H1 (cell line): ENCODE measurements around the gene MUC5B. TPM values are rescaled to one million over a fixed set of nuclear protein-coding genes. Genes with fewer than 3 reads are reported as not detected.

ENCODE experiments used
- CTCF ChIA-PET: fragments of 300-600 bp; sonication (Branson Sonifier 250); formaldehyde crosslinking; loops from one replicate; lab custom pipeline; 2021; ENCODE audit not compliant: partially characterized antibody; lab: Charles Lee
- POLR2A ChIA-PET: fragments of 300-600 bp; sonication (Branson Sonifier 250); formaldehyde crosslinking; loops from one replicate; lab custom pipeline; 2021; ENCODE audit warnings: inconsistent platforms; ENCODE audit not compliant: partially characterized antibody; lab: Charles Lee
- DNase-seq, 2 experiments: peaks; one replicate each; pipeline versions ENCODE4 v3.0.0 to v3.0.0-alpha.2; 2010 to 2022; ENCODE audit warnings: low spot score in 2 of 2, low read depth in 1 of 2, mixed read lengths in 1 of 2
- FAIRE-seq: peaks from 2 replicates; lab custom pipeline; 2011; peaks lifted over from hg19 to GRCh38; lab: Jason Lieb, UNC
- H2AFZ ChIP-seq: 2 replicates; pipeline ENCODE4 v1.8.1; 2012; ENCODE audit warnings: low read length, inconsistent platforms
- H2AK5ac ChIP-seq: 2 replicates; pipeline ENCODE4 v1.6.1; 2013; ENCODE audit warnings: low read depth, low read length
- H2BK120ac ChIP-seq: replicated peaks from 2 replicates; pipeline ENCODE3; 2013; ENCODE audit warnings: low read depth, low read length, inconsistent platforms
- H2BK12ac ChIP-seq: 2 replicates; pipeline ENCODE4 v1.6.1; 2013; ENCODE audit warnings: low read depth, low read length
- H2BK15ac ChIP-seq: 2 replicates; pipeline ENCODE4 v1.6.1; 2013; ENCODE audit warnings: low read length
- H2BK20ac ChIP-seq: 2 replicates; pipeline ENCODE4 v1.6.1; 2013; ENCODE audit warnings: low read length
- H2BK5ac ChIP-seq: 2 replicates; pipeline ENCODE4 v1.6.1; 2013; ENCODE audit warnings: low read depth, low read length
- H3K14ac ChIP-seq: 2 replicates; pipeline ENCODE4 v1.6.1; 2013; ENCODE audit warnings: inconsistent platforms; ENCODE audit not compliant: insufficient read length
- H3K18ac ChIP-seq: 2 replicates; pipeline ENCODE4 v1.6.1; 2013; ENCODE audit warnings: low read length; ENCODE audit errors: extremely low read depth
- H3K23ac ChIP-seq: 2 replicates; pipeline ENCODE4 v1.6.1; 2013; ENCODE audit warnings: inconsistent platforms; ENCODE audit not compliant: insufficient read length
- H3K23me2 ChIP-seq: 2 replicates; pipeline ENCODE4 v1.6.1; 2013; ENCODE audit warnings: low read depth, low read length
- H3K27ac ChIP-seq: 2 replicates; pipeline ENCODE4 v1.6.1; 2011; ENCODE audit warnings: low read depth, low read length, inconsistent platforms
- H3K27me3 ChIP-seq, 4 experiments: replicated peaks in 1 of 4; 1 replicate in 1 of 4; 2 replicates in 3 of 4; pipeline versions ENCODE4 v1.6.1 to v1.8.1; 2011 to 2013; ENCODE audit warnings: low read length in 3 of 4, mild to moderate bottlenecking in 3 of 4, inconsistent platforms in 2 of 4, mixed read lengths in 2 of 4, moderate library complexity in 1 of 4; ENCODE audit not compliant: control insufficient read depth in 3 of 4, insufficient read depth in 3 of 4; ENCODE audit errors: extremely low read depth in 1 of 4
- H3K36me3 ChIP-seq, 4 experiments: 2 replicates each; pipeline versions ENCODE4 v1.6.1 to v1.8.1; 2011 to 2013; ENCODE audit warnings: mild to moderate bottlenecking in 4 of 4, low read length in 3 of 4, moderate library complexity in 2 of 4, control low read depth in 1 of 4, inconsistent platforms in 1 of 4; ENCODE audit not compliant: insufficient read depth in 4 of 4, control insufficient read depth in 2 of 4
- H3K4ac ChIP-seq: replicated peaks from 2 replicates; pipeline ENCODE3; 2013; ENCODE audit warnings: low read length, low read depth, mixed read lengths, inconsistent platforms; ENCODE audit not compliant: insufficient read length
- H3K4me1 ChIP-seq, 4 experiments: replicated peaks in 1 of 4; 1 replicate in 1 of 4; 2 replicates in 3 of 4; pipeline versions ENCODE4 v1.6.1 to v1.8.1; 2011 to 2013; ENCODE audit warnings: low read length in 3 of 4, inconsistent platforms in 2 of 4, mixed read lengths in 1 of 4; ENCODE audit not compliant: insufficient read depth in 4 of 4, control insufficient read depth in 3 of 4
- H3K4me2 ChIP-seq, 2 experiments: 2 replicates each; pipeline versions ENCODE4 v1.6.1 to v1.8.1; 2011 to 2013; ENCODE audit warnings: low read depth in 2 of 2, low read length in 2 of 2, control low read depth in 1 of 2, inconsistent platforms in 1 of 2, mild to moderate bottlenecking in 1 of 2; ENCODE audit not compliant: insufficient read depth in 1 of 2
- H3K4me3 ChIP-seq, 4 experiments: fragments of 200-600, 300-600 bp in 1 of 4; sonication (generic), shearing (Covaris generic), sonication (Bioruptor Twin) in 1 of 4; 2 replicates each; pipeline versions ENCODE4 v1.5.1 to v1.8.1; 2011 to 2016; ENCODE audit warnings: low read length in 4 of 4, low read depth in 3 of 4, control low read depth in 2 of 4, inconsistent platforms in 2 of 4, mild to moderate bottlenecking in 2 of 4, mixed read lengths in 1 of 4, moderate library complexity in 1 of 4; ENCODE audit not compliant: insufficient read depth in 2 of 4; ENCODE audit errors: extremely low read depth in 1 of 4
- H3K56ac ChIP-seq: replicated peaks from 2 replicates; pipeline ENCODE3; 2013; ENCODE audit warnings: low read depth, mild to moderate bottlenecking, mixed read lengths, low read length, inconsistent platforms; ENCODE audit not compliant: insufficient read length
- H3K79me1 ChIP-seq: 2 replicates; pipeline ENCODE4 v1.6.1; 2013; ENCODE audit warnings: low read depth, low read length, control low read depth
- H3K79me2 ChIP-seq, 2 experiments: 2 replicates each; pipeline versions ENCODE4 v1.6.1 to v1.8.1; 2012 to 2013; ENCODE audit warnings: low read length in 2 of 2, mild to moderate bottlenecking in 2 of 2, inconsistent platforms in 1 of 2; ENCODE audit not compliant: insufficient read depth in 2 of 2, control insufficient read depth in 1 of 2
- H3K9ac ChIP-seq, 4 experiments: replicated peaks in 1 of 4; 1 replicate in 1 of 4; 2 replicates in 3 of 4; pipeline versions ENCODE4 v1.6.1 to v1.8.1; 2011 to 2013; ENCODE audit warnings: low read depth in 3 of 4, low read length in 3 of 4, control low read depth in 2 of 4, mild to moderate bottlenecking in 2 of 4, moderate library complexity in 2 of 4, inconsistent platforms in 1 of 4; ENCODE audit errors: extremely low read depth in 1 of 4
- H3K9me3 ChIP-seq, 2 experiments: 2 replicates each; pipeline versions ENCODE4 v1.6.1 to v1.8.1; 2012 to 2013; ENCODE audit warnings: mild to moderate bottlenecking in 2 of 2, moderate library complexity in 2 of 2, control low read depth in 1 of 2, inconsistent platforms in 1 of 2, low read depth in 1 of 2, low read length in 1 of 2, mixed read lengths in 1 of 2; ENCODE audit not compliant: insufficient read depth in 2 of 2
- H4K20me1 ChIP-seq, 2 experiments: replicated peaks in 1 of 2; 2 replicates each; pipeline versions ENCODE3 to v1.8.1; 2011 to 2013; ENCODE audit warnings: inconsistent platforms in 2 of 2, low read length in 2 of 2, mild to moderate bottlenecking in 1 of 2; ENCODE audit not compliant: insufficient read depth in 2 of 2, control insufficient read depth in 1 of 2
- H4K5ac ChIP-seq: 2 replicates; pipeline ENCODE4 v1.6.1; 2013; ENCODE audit warnings: low read length, low read depth, mixed read lengths, inconsistent platforms; ENCODE audit not compliant: insufficient read length
- H4K8ac ChIP-seq: 2 replicates; pipeline ENCODE4 v1.8.0; 2013; ENCODE audit warnings: mild to moderate bottlenecking, moderate library complexity, low read length, inconsistent platforms; ENCODE audit not compliant: insufficient read depth; ENCODE audit errors: extremely low read depth
- H4K91ac ChIP-seq: replicated peaks from 2 replicates; pipeline ENCODE3; 2013; ENCODE audit warnings: low read length, mixed read lengths, inconsistent platforms; ENCODE audit not compliant: insufficient read length
- CBX8 ChIP-seq: fragments of 300-800, 300-1000 bp; sonication (generic); IDR thresholded peaks from 2 replicates; pipeline ENCODE4 v1.7.1; 2016; ENCODE audit warnings: low read depth, low read length, borderline replicate concordance
- CTBP2 ChIP-seq: IDR thresholded peaks from 2 replicates; pipeline ENCODE4 v1.7.0; 2011; ENCODE audit warnings: borderline replicate concordance, mild to moderate bottlenecking, moderate library complexity, mixed read lengths, low read length; ENCODE audit not compliant: insufficient read depth, insufficient read length
- FOSL1 ChIP-seq: IDR thresholded peaks from 2 replicates; pipeline ENCODE4 v1.6.1; 2011; ENCODE audit warnings: mild to moderate bottlenecking, low read depth, low read length, moderate library complexity; ENCODE audit not compliant: insufficient read depth
- HDAC6 ChIP-seq: IDR thresholded peaks from one replicate; pipeline ENCODE4 v1.7.1; 2012; ENCODE audit warnings: low read depth, mild to moderate bottlenecking, inconsistent platforms, low read length, moderate library complexity
- JUN ChIP-seq: IDR thresholded peaks from 2 replicates; pipeline ENCODE4 v1.6.1; 2011; ENCODE audit warnings: low read depth, mild to moderate bottlenecking, improper control_type of control experiment, low read length
- NRF1 ChIP-seq: IDR thresholded peaks from 2 replicates; pipeline ENCODE4 v1.6.1; 2011; ENCODE audit warnings: mild to moderate bottlenecking, low read depth, low read length, improper control_type of control experiment
- POLR2A ChIP-seq, 2 experiments: IDR thresholded peaks; 1 replicate in 1 of 2; 2 replicates in 1 of 2; pipeline ENCODE4 v1.6.1; 2011; ENCODE audit warnings: low read depth in 2 of 2, low read length in 2 of 2, mild to moderate bottlenecking in 2 of 2; ENCODE audit errors: control extremely low read depth in 1 of 2
- RAD21 ChIP-seq, 2 experiments: IDR thresholded peaks in 1 of 2; conservative IDR thresholded peaks in 1 of 2; 2 replicates each; pipeline ENCODE4 v1.6.1; 2011; ENCODE audit warnings: low read depth in 2 of 2, low read length in 2 of 2, improper control_type of control experiment in 1 of 2, inconsistent platforms in 1 of 2, mild to moderate bottlenecking in 1 of 2, moderate library complexity in 1 of 2
- WGBS, 2 experiments: shearing (Covaris generic) in 1 of 2; methylation state at CpG; one replicate each; pipeline versions ENCODE4 v1.1.6 to v1.1.7; 2013 to 2015; ENCODE audit warnings: low lambda C conversion rate in 2 of 2, mixed read lengths in 2 of 2, inconsistent platforms in 1 of 2, low coverage in 1 of 2, missing lambda C conversion rate in 1 of 2; ENCODE audit not compliant: insufficient replicate concordance in 2 of 2, insufficient coverage in 1 of 2, insufficient read length in 1 of 2; ENCODE audit errors: extremely low coverage in 1 of 2, missing lambda C conversion rate in 1 of 2; 5-methylcytosine and 5-hydroxymethylcytosine counted together
- polyA plus RNA-seq, 7 experiments: library from polyadenylated mRNA; depleted of rRNA in 3 of 7; stranded (reverse) in 5 of 7; unstranded in 2 of 7; fragments of >200 nt in 5 of 7; fragments of 200-250 nt in 2 of 7; gene quantifications; 1 replicate in 5 of 7; 2 replicates in 1 of 7; 4 replicates in 1 of 7; pipeline versions ENCODE4 v1.2.1 to v1.2.3, GENCODE V29; 2011 to 2013; ENCODE audit warnings: missing spikeins in 2 of 7, mixed read lengths in 2 of 7
- total RNA-seq: library from RNA; stranded (reverse); fragmentation: NEBNext Ultra II Directional; extraction: Animal tissue kit (Norgen Biotek cat#: 25700); gene quantifications from 2 replicates; pipeline ENCODE4 v1.2.1, GENCODE V29; 2021

The MUC5B gene
- total and polyA plus RNA-seq, 2 of the 8 experiments (the other 6 are each of a cell fraction or from before 2014, with no cell fraction given), result 0.02 to 0.03 TPM

GRCh38 chr11:1181420-1181819, 41.4 kb upstream of the MUC5B start:
- H3K36me3 ChIP-seq, result no peaks in the 10 kb centered on the region
- WGBS, 2 experiments, result 86% methylated on average over 9 of the region's 10 CpGs; no CpG with 5 or more reads in 1 of the 2 experiments
- H4K20me1 ChIP-seq, result no peaks in the 10 kb centered on the region

More at GRCh38 chr11:1181420-1181819, 41.4 kb upstream of the MUC5B start:
- TF ChIP-seq RAD21 (IDR thresholded peaks at IDR 0.05 in 1 of 2, conservative IDR thresholded peaks at IDR 0.05 in 1 of 2; ENCODE audit: low read depth in 2 of 2, low read length in 2 of 2) (no peak), JUN (no peak), POLR2A (IDR thresholded peaks at IDR 0.05; ENCODE audit: control extremely low read depth in 1 of 2, low read depth in 2 of 2, low read length in 2 of 2) (no peak), HDAC6 (no peak), CBX8 (no peak), NRF1 (no peak), FOSL1 (no peak), CTBP2 (no peak)
- Histone ChIP-seq H3K4ac (no peak overlapping the region), H3K23me2 (no peaks in the 10 kb centered on the region), H3K4me2 (no peak overlapping the region), H3K9me3 (peaks cover 21 to 76% of the 10 kb centered on the region in 2 experiments), H2BK20ac (no peak overlapping the region), H3K79me2 (no peaks in the 10 kb centered on the region), H2BK5ac (no peak overlapping the region), H2BK12ac (no peak overlapping the region), H3K14ac (no peak overlapping the region), H3K18ac (no peak overlapping the region), H4K91ac (no peak overlapping the region), H3K27me3 (no peaks in the 10 kb centered on the region), H3K56ac (no peak overlapping the region), H4K8ac (no peak overlapping the region), H3K4me1 (no peaks in the 10 kb centered on the region), H3K4me3 (no peak overlapping the region), H3K9ac (no peak overlapping the region), H3K27ac (no peak overlapping the region), H3K79me1 (no peaks in the 10 kb centered on the region), H2AFZ (no peak overlapping the region), H3K23ac (no peak overlapping the region), H2BK120ac (no peak overlapping the region), H4K5ac (no peak overlapping the region), H2AK5ac (no peak overlapping the region), H2BK15ac (no peak overlapping the region)
- no peak for DNase-seq
- CTCF ChIA-PET, result no interaction called here
- POLR2A ChIA-PET, result no interaction called here
- no peak for FAIRE-seq
